HepG2 (cell line): Measurements from ENCODE around the gene DOK4. TPM values are rescaled to one million over a fixed set of nuclear protein-coding genes. Genes with fewer than 3 reads are reported as not detected.

Experiments used
- ATAC-seq: fragments of 200-7000 bp; cut with Tn5 transposase; 3 replicates; pipeline ENCODE4 v1.9.1; 2020; ENCODE audit warnings: mild to moderate bottlenecking, moderate library complexity
- BruUV-seq: library from RNA; stranded (reverse); fragments of 400-500 nt; replicated peaks from 2 replicates; lab custom pipeline; 2021; lab: Mats Ljungman, UMichigan
- CTCF ChIA-PET: fragments of 300-600 bp; formaldehyde crosslinking; extraction: SDS; loops from one replicate; lab custom pipeline; 2021; ENCODE audit warnings: low total read pairs, inconsistent platforms, low intra/inter-chr PET ratio; lab: Yijun Ruan, JAX
- POLR2A ChIA-PET: fragments of 350-600 bp; sonication (Branson Sonifier 250); formaldehyde crosslinking; loops from one replicate; lab custom pipeline; 2020; ENCODE audit warnings: antibody characterized with exemption, inconsistent platforms; lab: Yijun Ruan, JAX
- DNase-seq: peaks from one replicate; pipeline ENCODE4 v3.0.0-alpha.2; 2015; ENCODE audit warnings: low spot score
- FAIRE-seq: peaks from 3 replicates; lab custom pipeline; 2011; peaks lifted over from hg19 to GRCh38; lab: Jason Lieb, UNC
- H2AFZ ChIP-seq: one replicate; pipeline ENCODE4 v1.6.1; 2011; ENCODE audit warnings: low read length, inconsistent platforms
- H3K27ac ChIP-seq: fragments of 300-600 bp; 3 replicates; pipeline ENCODE4 v1.8.0; 2011; ENCODE audit warnings: mixed run types, mild to moderate bottlenecking, mixed read lengths, low read length, inconsistent platforms; ENCODE audit not compliant: insufficient read depth; ENCODE audit errors: extremely low read length
- H3K27me3 ChIP-seq, 2 experiments: fragments of 200-600 bp in 1 of 2; 2 replicates in 1 of 2; 3 replicates in 1 of 2; pipeline versions ENCODE4 v1.6.0 to v1.8.0; 2011; ENCODE audit warnings: low read length in 2 of 2, mild to moderate bottlenecking in 2 of 2, moderate library complexity in 2 of 2, inconsistent platforms in 1 of 2; ENCODE audit not compliant: insufficient read depth in 2 of 2, control insufficient read depth in 1 of 2
- H3K36me3 ChIP-seq, 2 experiments: fragments of 200-600 bp in 1 of 2; replicated peaks in 1 of 2; 2 replicates in 1 of 2; 3 replicates in 1 of 2; pipeline versions ENCODE4 v1.5.1 to v1.8.0; 2011; ENCODE audit warnings: low read length in 2 of 2, inconsistent platforms in 1 of 2; ENCODE audit not compliant: insufficient read depth in 2 of 2, control insufficient read depth in 1 of 2
- H3K4me1 ChIP-seq: 2 replicates; pipeline ENCODE4 v1.5.1; 2012; ENCODE audit warnings: low read length, inconsistent platforms; ENCODE audit not compliant: insufficient read depth
- H3K4me2 ChIP-seq: 2 replicates; pipeline ENCODE4 v1.6.0; 2011; ENCODE audit warnings: low read depth, low read length, inconsistent platforms
- H3K4me3 ChIP-seq, 3 experiments: fragments of 200-600 bp in 1 of 3; sonication (generic), shearing (Covaris generic) in 1 of 3; replicated peaks in 1 of 3; 2 replicates each; pipeline ENCODE4 v1.5.1; 2011 to 2016; ENCODE audit warnings: low read length in 3 of 3, inconsistent platforms in 2 of 3, low read depth in 2 of 3, mild to moderate bottlenecking in 2 of 3, control low read depth in 1 of 3, mixed read lengths in 1 of 3; ENCODE audit not compliant: insufficient read depth in 1 of 3
- H3K79me2 ChIP-seq: one replicate; pipeline ENCODE4 v1.6.1; 2011; ENCODE audit warnings: low read length, inconsistent platforms; ENCODE audit not compliant: insufficient read depth
- H3K9ac ChIP-seq: 2 replicates; pipeline ENCODE4 v1.6.0; 2011; ENCODE audit warnings: mild to moderate bottlenecking, low read depth, low read length, inconsistent platforms; ENCODE audit not compliant: insufficient read depth
- H3K9me3 ChIP-seq: 2 replicates; pipeline ENCODE4 v1.5.1; 2012; ENCODE audit warnings: mild to moderate bottlenecking, low read length
- H4K20me1 ChIP-seq: 2 replicates; pipeline ENCODE4 v1.6.0; 2011; ENCODE audit warnings: inconsistent platforms, mild to moderate bottlenecking, low read length, moderate library complexity; ENCODE audit not compliant: insufficient read depth
- CREB1 ChIP-seq, 2 experiments: fragments of 450-650 bp in 1 of 2; IDR thresholded peaks; 2 replicates each; pipeline ENCODE4 v1.6.1; 2016 to 2017; ENCODE audit warnings: control low read depth in 1 of 2, mild to moderate bottlenecking in 1 of 2, missing compliant biosample characterization in 1 of 2, missing genetic modification characterization in 1 of 2
- GLMP ChIP-seq: sonication (generic); formaldehyde crosslinking; IDR thresholded peaks from 2 replicates; pipeline ENCODE4 v1.9.0; 2021; ENCODE audit warnings: missing genetic modification reagents, mild to moderate bottlenecking, borderline replicate concordance
- HDAC2 ChIP-seq: sonication (generic); formaldehyde crosslinking; IDR thresholded peaks from 2 replicates; pipeline ENCODE4 v1.4.0; 2020; ENCODE audit warnings: missing genetic modification reagents
- PAXIP1 ChIP-seq: sonication (generic); formaldehyde crosslinking; conservative IDR thresholded peaks from 2 replicates; pipeline ENCODE4 v1.4.0; 2020; ENCODE audit warnings: mild to moderate bottlenecking, missing genetic modification reagents, moderate library complexity
- XBP1 ChIP-seq: sonication (generic); formaldehyde crosslinking; IDR thresholded peaks from 2 replicates; pipeline ENCODE4 v1.5.0; 2020; ENCODE audit warnings: missing genetic modification reagents
- XRCC5 ChIP-seq: fragments of 200-400 bp; formaldehyde crosslinking; optimal IDR thresholded peaks from 2 replicates; pipeline ENCODE3; 2017; ENCODE audit warnings: mild to moderate bottlenecking, low read length
- ZEB1 ChIP-seq: IDR thresholded peaks from 2 replicates; pipeline ENCODE4 v1.6.1; 2012; ENCODE audit warnings: mild to moderate bottlenecking, low read depth, inconsistent platforms; ENCODE audit not compliant: insufficient replicate concordance
- ZNF142 ChIP-seq: sonication (generic); formaldehyde crosslinking; IDR thresholded peaks from 2 replicates; pipeline ENCODE4 v1.4.0; 2020; ENCODE audit warnings: missing genetic modification reagents
- ZNF644 ChIP-seq: IDR thresholded peaks from 2 replicates; pipeline ENCODE4 v1.6.1; 2016; ENCODE audit warnings: low read depth
- WGBS: methylation state at CpG from one replicate; pipeline ENCODE4 v1.1.6; 2017; ENCODE audit warnings: low lambda C conversion rate; 5-methylcytosine and 5-hydroxymethylcytosine counted together
- in situ Hi-C: cut with HindIII; loops from 2 replicates; pipeline ENCODE4 v1.10.0; 2017; ENCODE audit warnings: low pct_unique_long_range_greater_than_20kb; ENCODE audit not compliant: extremely low pct_ligation_motif_present
- intact Hi-C: fragments of 100-400 bp; cut with micrococcal nuclease; formaldehyde crosslinking; loops from one replicate; pipeline ENCODE4 v1.10.0; 2022; ENCODE audit not compliant: unreplicated experiment
- polyA plus RNA-seq, 8 experiments: library from polyadenylated mRNA; depleted of rRNA in 3 of 8; stranded (reverse) in 7 of 8; unstranded in 1 of 8; fragments of >200 nt; fragmentation: Illumina TruSeq in 4 of 8; extraction: Trizol in 4 of 8; gene quantifications; 2 replicates each; pipeline versions ENCODE4 v1.2.1 to v1.2.3, GENCODE V29; 2011 to 2016; ENCODE audit warnings: low read depth in 4 of 8, missing spikeins in 1 of 8, mixed read lengths in 1 of 8; ENCODE audit not compliant: insufficient read depth in 1 of 8
- total RNA-seq, 5 experiments: library from RNA; depleted of rRNA; stranded (reverse); fragments of >200 nt; fragmentation: Illumina TruSeq; extraction: Trizol; gene quantifications; 2 replicates each; pipeline ENCODE4 v1.2.3, GENCODE V29; 2016; ENCODE audit warnings: low read depth in 1 of 5

Gene DOK4
- total and polyA plus RNA-seq, 2 of the 13 experiments (the other 11 are each of a cell fraction or from before 2014, with no cell fraction given), result 52.7 to 70.0 TPM

- no peaks in the 10 kb centered on the region for H3K79me2 ChIP-seq
- ChIA-PET CTCF (interaction anchor here (1.2 kb wide), 1 partner anchor 13 kb away, joined by 4 read pairs; no protein-coding TSS in a partner anchor), POLR2A (interaction anchor here (1.0 to 3.0 kb wide), 8 partner anchors 14 to 247 kb away, joined by 3 to 44 read pairs (median 5); partner anchors contain the start of genes CIAPIN1, COQ9, CX3CL1 and POLR2C)
- in situ Hi-C loops, result no loop called here
- BruUV-seq, result no TSS peak
- H3K27ac ChIP-seq, result peak overlapping the region; percentile 9
- H3K4me1 ChIP-seq, result peaks cover 16% of the 10 kb centered on the region
- H2AFZ ChIP-seq, result no peak overlapping the region
- DNase-seq (no peak), FAIRE-seq (peak; percentile 39), ATAC-seq (peak; percentile 72)
- no peak overlapping the region for H3K4me2 ChIP-seq
- WGBS, result 85% methylated on average over 2 of the region's 2 CpGs
- no peaks in the 10 kb centered on the region for H3K27me3 ChIP-seq
- H3K9me3 ChIP-seq, result no peaks in the 10 kb centered on the region
- no peak overlapping the region for H3K4me3 ChIP-seq
- intact Hi-C loops, result no loop called here
- peaks cover 31 to 77% of the 10 kb centered on the region in 2 experiments for H3K36me3 ChIP-seq
- H3K9ac ChIP-seq, result no peak overlapping the region
- no peaks in the 10 kb centered on the region for H4K20me1 ChIP-seq
- TF ChIP-seq GLMP (no peak), PAXIP1 (CRISPR knock-in tag) (peak; percentile 46), ZNF142 (no peak), HDAC2 (CRISPR knock-in tag) (peak; percentile 17; the same call in 1 of the 2 replicates), ZEB1 (no peak), XRCC5 (no peak), ZNF644 (CRISPR knock-in tag) (0 out of 2 replicates have a peak, but pooled peaks have one; percentile 39), CREB1 (IDR thresholded peaks at IDR 0.05) (no peak), CREB1 (CRISPR knock-in tag; IDR thresholded peaks at IDR 0.05) (no peak), XBP1 (CRISPR knock-in tag) (no peak)
Measured at GRCh38 chr16:57432505-57432904, 53.8 kb downstream of the DOK4 start.
